ENCODE data around the gene TNNT1. TPM values are rescaled to one million over a fixed set of nuclear protein-coding genes. Genes with fewer than 3 reads are reported as not detected.
"Not testable (repeated sequence)": the region's sequence is repeated elsewhere in the genome, so short reads cannot be mapped to it uniquely, and the experiment has no call there.

Gene TNNT1
- total RNA-seq, 1 donor: under 0.01 TPM

DNA sequence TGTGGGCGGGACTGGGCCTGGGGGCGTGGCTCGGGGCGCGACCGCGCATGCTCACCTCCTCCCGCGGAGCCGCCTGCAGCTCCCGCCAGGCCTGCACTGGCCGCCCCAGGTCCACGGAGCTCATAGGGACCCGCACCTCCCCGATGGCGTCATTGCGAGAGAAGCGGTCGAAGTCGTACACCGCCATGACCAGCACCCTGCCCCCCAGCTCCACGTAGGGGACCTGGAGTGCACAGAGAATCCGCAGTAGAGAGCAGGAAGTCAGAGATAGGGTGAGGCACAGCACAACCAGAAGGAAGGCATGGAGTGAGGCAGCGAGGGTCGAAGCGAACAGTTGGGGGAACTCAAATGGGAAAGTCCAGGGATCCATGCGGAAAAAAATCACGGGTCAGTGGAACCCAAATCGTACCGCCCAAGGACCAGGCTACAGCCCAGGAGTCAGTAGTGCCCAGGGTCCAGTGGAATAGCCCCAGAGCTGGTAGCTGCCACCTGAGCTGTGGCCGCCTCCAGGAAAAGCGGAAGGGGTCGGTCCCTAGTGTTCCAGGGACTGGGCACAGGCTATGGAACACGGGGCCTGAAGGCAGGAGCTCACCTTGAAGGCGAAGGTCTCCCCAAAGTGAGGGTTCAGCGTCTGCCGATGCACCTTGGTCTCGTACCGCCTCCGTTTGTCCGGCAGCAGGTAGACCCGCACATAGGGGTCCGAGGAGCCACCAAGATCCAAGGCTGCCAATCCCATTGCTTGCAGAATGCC is 26.3 kb upstream of the TNNT1 start:
- no peak overlapping the region for H3K4me3 ChIP-seq (ENCODE audit: low read depth, low read length)
- no peak for DNase-seq (ENCODE audit: low read depth)
- TF ChIP-seq, protein P1, sequence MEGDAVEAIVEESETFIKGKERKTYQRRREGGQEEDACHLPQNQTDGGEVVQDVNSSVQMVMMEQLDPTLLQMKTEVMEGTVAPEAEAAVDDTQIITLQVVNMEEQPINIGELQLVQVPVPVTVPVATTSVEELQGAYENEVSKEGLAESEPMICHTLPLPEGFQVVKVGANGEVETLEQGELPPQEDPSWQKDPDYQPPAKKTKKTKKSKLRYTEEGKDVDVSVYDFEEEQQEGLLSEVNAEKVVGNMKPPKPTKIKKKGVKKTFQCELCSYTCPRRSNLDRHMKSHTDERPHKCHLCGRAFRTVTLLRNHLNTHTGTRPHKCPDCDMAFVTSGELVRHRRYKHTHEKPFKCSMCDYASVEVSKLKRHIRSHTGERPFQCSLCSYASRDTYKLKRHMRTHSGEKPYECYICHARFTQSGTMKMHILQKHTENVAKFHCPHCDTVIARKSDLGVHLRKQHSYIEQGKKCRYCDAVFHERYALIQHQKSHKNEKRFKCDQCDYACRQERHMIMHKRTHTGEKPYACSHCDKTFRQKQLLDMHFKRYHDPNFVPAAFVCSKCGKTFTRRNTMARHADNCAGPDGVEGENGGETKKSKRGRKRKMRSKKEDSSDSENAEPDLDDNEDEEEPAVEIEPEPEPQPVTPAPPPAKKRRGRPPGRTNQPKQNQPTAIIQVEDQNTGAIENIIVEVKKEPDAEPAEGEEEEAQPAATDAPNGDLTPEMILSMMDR (IDR thresholded peaks at IDR 0.05; ENCODE audit: insufficient read depth, low read depth, low read length): no peak

DNA sequence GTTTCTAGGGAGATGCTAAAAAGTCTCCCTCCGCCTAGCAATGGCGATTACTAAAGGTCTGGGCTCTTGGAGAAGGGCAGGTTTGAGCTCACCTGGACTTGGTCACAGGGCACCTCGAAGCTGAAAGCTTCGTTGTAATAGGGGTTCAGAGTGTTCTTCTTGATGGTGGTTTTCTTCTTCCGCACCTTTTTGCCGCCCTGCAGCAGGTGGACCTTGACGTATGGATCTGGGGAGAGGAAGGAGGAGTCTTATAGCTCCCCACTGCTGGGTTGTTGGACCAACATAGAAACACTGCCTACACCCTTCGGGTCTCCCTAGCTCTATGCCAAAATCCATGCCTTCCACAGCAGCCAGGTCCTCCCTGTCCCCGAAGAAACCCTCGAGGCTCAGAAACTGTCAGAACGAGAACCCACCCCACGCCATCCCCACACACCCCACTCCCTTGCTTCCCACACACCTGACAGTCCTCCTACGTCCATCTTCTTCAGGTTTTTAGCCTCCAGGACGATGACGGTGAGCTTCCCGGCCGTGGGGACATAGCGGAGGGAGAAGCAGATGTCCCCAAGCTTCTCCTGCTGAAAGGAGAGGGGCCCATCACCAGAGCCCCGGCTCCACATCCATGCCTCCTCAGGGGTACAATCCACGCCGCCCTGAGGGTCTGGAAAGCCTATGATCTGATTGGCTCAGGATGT is 25.6 kb upstream of the TNNT1 start:
- no peak overlapping the region for H3K4me3 ChIP-seq (ENCODE audit: low read depth, low read length)
- TF ChIP-seq, protein P1 (IDR thresholded peaks at IDR 0.05; ENCODE audit: insufficient read depth, low read depth, low read length): no peak
- DNase-seq (ENCODE audit: low read depth): no peak

DNA sequence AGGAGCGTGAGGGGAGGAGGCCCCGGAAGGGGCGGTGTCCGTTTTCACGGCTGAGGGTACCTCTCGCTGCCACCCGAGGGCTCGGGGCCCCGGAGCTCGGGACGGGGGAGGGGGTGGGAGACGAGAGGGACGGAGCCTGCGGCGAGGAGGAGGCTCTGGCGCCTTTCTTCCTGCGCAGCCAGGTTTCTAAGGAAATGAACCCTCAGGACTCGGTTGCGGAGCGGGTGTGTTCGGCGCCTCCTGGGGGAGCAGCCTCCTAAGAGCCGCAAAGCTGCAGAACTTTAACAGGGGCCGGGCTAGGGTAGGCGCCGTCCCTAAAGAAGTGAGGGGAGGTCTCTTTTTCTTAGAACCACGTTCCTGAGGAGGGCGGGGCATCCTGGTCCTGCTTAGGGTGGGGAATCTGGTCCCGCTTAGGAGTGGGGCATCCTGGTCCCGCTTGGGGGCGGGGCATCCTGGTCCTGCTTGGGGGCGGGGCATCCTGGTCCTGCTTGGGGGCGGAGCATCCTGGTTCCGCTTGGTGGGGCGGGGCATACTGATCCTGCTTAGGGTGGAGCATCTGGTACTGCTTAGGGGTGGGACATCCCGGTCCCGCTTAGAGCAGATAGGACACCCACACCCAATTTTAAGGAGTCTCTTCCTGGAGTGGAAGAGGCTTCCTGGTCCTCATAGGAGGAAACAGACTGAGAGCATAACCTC is 24.9 kb upstream of the TNNT1 start:
- peak overlapping the region; percentile 51 for H3K4me3 ChIP-seq (ENCODE audit: low read depth, low read length)
- TF ChIP-seq, protein P1 (IDR thresholded peaks at IDR 0.05; ENCODE audit: insufficient read depth, low read depth, low read length): no peak
- DNase-seq (ENCODE audit: low read depth): peak; percentile 55

DNA sequence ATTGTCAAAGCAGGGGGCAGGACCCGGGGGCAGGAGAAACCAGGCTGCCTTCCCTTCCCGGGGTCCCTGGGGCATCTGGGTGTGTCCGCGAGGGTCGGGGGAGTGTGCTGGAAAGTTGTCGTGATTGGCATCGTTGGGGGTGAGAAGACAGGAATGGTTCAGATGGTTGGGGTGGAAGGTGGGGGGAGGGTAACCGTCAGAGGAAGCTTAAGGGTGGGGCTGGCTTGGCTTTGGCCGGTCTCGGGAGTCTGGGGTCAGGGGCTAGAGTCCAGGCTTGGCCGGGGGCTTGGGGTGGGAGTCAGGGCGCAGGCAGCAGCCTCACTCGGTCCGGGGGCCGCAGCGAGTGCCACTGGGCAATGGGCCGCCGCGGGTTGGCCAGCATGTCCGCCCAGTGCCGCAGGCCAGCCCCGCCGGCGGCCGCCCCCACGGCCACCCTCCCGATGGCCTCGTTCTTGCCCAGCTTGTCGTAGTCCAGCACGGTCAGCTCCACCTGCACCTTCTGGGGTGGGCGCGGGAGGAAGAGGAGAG is 24.2 kb upstream of the TNNT1 start:
- DNase-seq (ENCODE audit: low read depth): no peak
- TF ChIP-seq, protein P1 (IDR thresholded peaks at IDR 0.05; ENCODE audit: insufficient read depth, low read depth, low read length): no peak
- H3K4me3 ChIP-seq (ENCODE audit: low read depth, low read length): peak overlapping the region; percentile 51

DNA sequence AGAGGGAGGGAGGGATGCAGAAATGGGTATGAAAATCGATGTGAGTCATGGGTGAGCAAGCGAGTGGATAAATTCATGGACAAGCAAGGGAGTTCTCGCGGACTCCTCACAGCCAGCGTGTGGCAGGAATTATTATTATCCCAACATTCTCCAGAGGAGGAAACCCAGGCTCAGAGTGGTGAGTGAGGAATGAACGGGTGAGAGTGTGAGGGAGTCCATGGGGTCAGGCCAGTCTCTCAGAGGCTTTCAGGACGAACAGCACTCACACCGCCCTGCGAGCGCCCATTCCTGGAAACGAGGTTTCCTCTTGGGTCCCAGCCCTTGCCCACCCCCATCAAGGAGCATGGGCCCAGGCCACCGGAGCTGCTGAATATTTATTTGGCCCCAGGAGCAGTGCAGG is 23.7 kb upstream of the TNNT1 start:
- peak; percentile 22 for DNase-seq (ENCODE audit: low read depth)
- H3K4me3 ChIP-seq (ENCODE audit: low read depth, low read length): peak overlapping the region; percentile 51
- TF ChIP-seq, protein P1 (IDR thresholded peaks at IDR 0.05; ENCODE audit: insufficient read depth, low read depth, low read length): no peak

DNA sequence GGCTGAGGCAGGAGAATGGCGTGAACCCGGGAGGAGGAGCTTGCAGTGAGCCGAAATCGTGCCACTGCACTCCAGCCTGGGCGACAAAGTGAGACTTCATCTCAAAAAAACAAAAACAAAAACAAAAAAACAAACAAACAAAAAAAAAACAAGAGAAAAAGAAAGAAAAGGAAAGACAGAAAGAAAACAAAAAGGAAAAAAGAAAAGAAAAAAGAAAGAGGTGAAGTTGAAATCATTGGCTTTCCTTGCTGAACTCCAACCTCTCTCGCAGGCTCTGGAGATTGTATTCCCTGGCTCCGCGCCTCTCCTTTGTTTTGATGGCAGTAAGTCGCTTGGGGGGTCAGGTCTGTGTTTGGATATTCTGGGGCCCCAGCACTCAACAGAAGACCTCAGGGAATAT is 23.3 kb upstream of the TNNT1 start:
- H3K4me3 ChIP-seq (ENCODE audit: low read depth, low read length); DNase-seq (ENCODE audit: low read depth): not testable (repeated sequence)

DNA sequence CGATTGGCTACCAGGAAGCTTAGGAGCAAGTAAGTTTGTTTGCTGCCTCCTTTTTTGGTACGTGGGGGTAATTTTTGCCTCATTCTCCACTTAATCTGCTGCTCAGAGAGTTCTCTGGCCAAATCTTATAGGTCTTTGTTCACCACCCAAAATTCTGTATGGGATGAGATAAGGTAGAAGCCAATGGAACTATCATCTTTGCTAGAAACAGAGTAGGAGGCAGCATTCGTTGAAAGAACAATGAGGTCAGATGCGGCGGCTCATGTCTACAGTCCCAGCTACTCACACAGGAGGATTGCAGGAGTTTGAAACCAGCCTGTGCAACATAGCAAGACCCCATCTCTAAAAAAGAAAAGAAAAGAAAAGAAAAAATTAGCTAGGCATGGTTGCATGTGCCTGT is 22.4 kb upstream of the TNNT1 start:
- TF ChIP-seq, protein P1 (IDR thresholded peaks at IDR 0.05; ENCODE audit: insufficient read depth, low read depth, low read length): no peak
- no peak overlapping the region for H3K4me3 ChIP-seq (ENCODE audit: low read depth, low read length)
- no peak for DNase-seq (ENCODE audit: low read depth)

Measured in fibroblast of villous mesenchyme (primary cell).